NOMO-1 treated with DMSO at 0.1 percent for 48 hours (cell line): Measurements from ENCODE around the gene CLCN3.
"Not testable (repeated sequence)": the region's sequence is repeated elsewhere in the genome, so short reads cannot be mapped to it uniquely, and the experiment has no call there.

ENCODE experiments used
- DNase-seq: peaks from one replicate; lab custom pipeline; 2025; ENCODE audit not compliant: unreplicated experiment; lab: John Stamatoyannopoulos, UW

The CLCN3 gene

GRCh38 chr4:169771556-169772080 lies 151.2 kb downstream of the CLCN3 start:
- not testable (repeated sequence) for DNase-seq
